ENCODE data around the gene ZMIZ1.
A peak's percentile ranks its signal among the peaks of the same experiment; 100 is the strongest.

The ZMIZ1 gene

GRCh38 chr10:79181698-79182521 is 113.1 kb downstream of the ZMIZ1 start:
- TF ChIP-seq CTCF (IDR thresholded peaks at IDR 0.05; ENCODE audit: low read depth, low read length), result no peak
- Histone ChIP-seq H3K27me3 (no peaks in the 10 kb centered on the region), H3K4me1 (peaks cover 93% of the 10 kb centered on the region), H3K9me3 (no peaks in the 10 kb centered on the region), H3K4me3 (ENCODE audit: low read depth, low read length) (no peak overlapping the region), H3K36me3 (peaks cover 7% of the 10 kb centered on the region)
- DNase-seq, result peak; percentile 4

GRCh38 chr10:79182781-79183467 is 114.2 kb downstream of the ZMIZ1 start:
- Histone ChIP-seq H3K4me3 (ENCODE audit: low read depth, low read length) (no peak overlapping the region), H3K27me3 (no peaks in the 10 kb centered on the region), H3K4me1 (peaks cover 83% of the 10 kb centered on the region), H3K36me3 (peaks cover 15% of the 10 kb centered on the region), H3K9me3 (no peaks in the 10 kb centered on the region)
- DNase-seq, result peak; percentile 29
- TF ChIP-seq CTCF (IDR thresholded peaks at IDR 0.05; ENCODE audit: low read depth, low read length), result no peak

GRCh38 chr10:79183468-79183865 is 114.7 kb downstream of the ZMIZ1 start:
- Histone ChIP-seq H3K36me3 (peaks cover 15% of the 10 kb centered on the region), H3K27me3 (no peaks in the 10 kb centered on the region), H3K4me1 (peaks cover 82% of the 10 kb centered on the region), H3K4me3 (ENCODE audit: low read depth, low read length) (no peak overlapping the region), H3K9me3 (no peaks in the 10 kb centered on the region)
- DNase-seq, result no peak
- TF ChIP-seq CTCF (IDR thresholded peaks at IDR 0.05; ENCODE audit: low read depth, low read length), result no peak

- DNase-seq, result peak; percentile 59
- Histone ChIP-seq H3K4me3 (ENCODE audit: low read depth, low read length) (no peak overlapping the region), H3K4me1 (peaks cover 85% of the 10 kb centered on the region), H3K27me3 (no peaks in the 10 kb centered on the region), H3K36me3 (peaks cover 15% of the 10 kb centered on the region), H3K9me3 (no peaks in the 10 kb centered on the region)
- TF ChIP-seq CTCF (IDR thresholded peaks at IDR 0.05; ENCODE audit: low read depth, low read length), result no peak
Measured at GRCh38 chr10:79184145-79184625, 115.4 kb downstream of the ZMIZ1 start.

GRCh38 chr10:79184657-79185056 is 115.9 kb downstream of the ZMIZ1 start:
- Histone ChIP-seq H3K4me3 (ENCODE audit: low read depth, low read length) (no peak overlapping the region), H3K4me1 (peaks cover 85% of the 10 kb centered on the region), H3K9me3 (no peaks in the 10 kb centered on the region), H3K36me3 (peaks cover 15% of the 10 kb centered on the region), H3K27me3 (no peaks in the 10 kb centered on the region)
- TF ChIP-seq CTCF (IDR thresholded peaks at IDR 0.05; ENCODE audit: low read depth, low read length), result no peak
- no peak for DNase-seq
